OCI-LY3 (cell line): ENCODE data around the gene RPN2.

Experiments used
- EZH2phosphoT487 ChIP-seq: fragments of 200-600 bp; shearing (Covaris generic); IDR thresholded peaks from 2 replicates; pipeline ENCODE4 v1.6.1; 2018; ENCODE audit warnings: antibody characterized with exemption, mixed run types, low read depth
- TF ChIP-seq, protein P1 (sequence below): fragments of 200-600, 300-600 bp; sonication (generic); IDR thresholded peaks from 2 replicates; pipeline ENCODE4 v1.5.1; 2014; ENCODE audit warnings: antibody characterized with exemption, low read length, low read depth

DNA sequence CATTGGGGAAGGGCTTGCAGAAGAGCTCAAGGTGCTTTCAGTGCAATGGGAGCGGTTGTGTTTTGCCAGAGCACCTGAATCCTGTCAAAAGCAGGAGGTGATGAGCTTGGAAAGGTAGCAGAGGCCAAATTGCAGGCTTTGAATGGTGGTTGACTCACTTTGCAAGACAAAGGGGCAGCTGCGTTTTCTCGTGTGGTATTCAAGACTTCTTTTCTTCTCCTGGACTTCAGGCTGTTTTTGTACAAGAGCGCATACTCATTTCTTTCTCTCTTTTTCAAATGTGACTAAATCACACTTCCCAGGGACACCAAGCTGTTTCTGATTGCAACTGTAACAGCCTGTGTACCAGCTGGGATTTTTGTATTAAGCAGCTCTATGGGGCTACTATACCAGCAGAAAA, 50.2 kb downstream of the RPN2 start:
- TF ChIP-seq, protein P1, sequence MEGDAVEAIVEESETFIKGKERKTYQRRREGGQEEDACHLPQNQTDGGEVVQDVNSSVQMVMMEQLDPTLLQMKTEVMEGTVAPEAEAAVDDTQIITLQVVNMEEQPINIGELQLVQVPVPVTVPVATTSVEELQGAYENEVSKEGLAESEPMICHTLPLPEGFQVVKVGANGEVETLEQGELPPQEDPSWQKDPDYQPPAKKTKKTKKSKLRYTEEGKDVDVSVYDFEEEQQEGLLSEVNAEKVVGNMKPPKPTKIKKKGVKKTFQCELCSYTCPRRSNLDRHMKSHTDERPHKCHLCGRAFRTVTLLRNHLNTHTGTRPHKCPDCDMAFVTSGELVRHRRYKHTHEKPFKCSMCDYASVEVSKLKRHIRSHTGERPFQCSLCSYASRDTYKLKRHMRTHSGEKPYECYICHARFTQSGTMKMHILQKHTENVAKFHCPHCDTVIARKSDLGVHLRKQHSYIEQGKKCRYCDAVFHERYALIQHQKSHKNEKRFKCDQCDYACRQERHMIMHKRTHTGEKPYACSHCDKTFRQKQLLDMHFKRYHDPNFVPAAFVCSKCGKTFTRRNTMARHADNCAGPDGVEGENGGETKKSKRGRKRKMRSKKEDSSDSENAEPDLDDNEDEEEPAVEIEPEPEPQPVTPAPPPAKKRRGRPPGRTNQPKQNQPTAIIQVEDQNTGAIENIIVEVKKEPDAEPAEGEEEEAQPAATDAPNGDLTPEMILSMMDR: no peak
- TF ChIP-seq EZH2phosphoT487: no peak
